DND-41 (cell line): Measurements from ENCODE around the gene ACACA.

Source experiments
- ATAC-seq: fragments of 200-7000 bp; cut with Tn5 transposase; 3 replicates; pipeline ENCODE4 v1.9.1; 2021; ENCODE audit warnings: low read depth; ENCODE audit not compliant: insufficient read depth
- DNase-seq: peaks from one replicate; pipeline ENCODE4 v3.0.0-alpha.2; 2020
- H2AFZ ChIP-seq: 2 replicates; pipeline ENCODE4 v1.6.0; 2012; ENCODE audit warnings: low read depth, low read length
- H3K27ac ChIP-seq: 2 replicates; pipeline ENCODE4 v1.5.1; 2012; ENCODE audit warnings: low read length, inconsistent platforms
- H3K27me3 ChIP-seq: fragments of 200-600 bp; sonication (generic); 2 replicates; pipeline ENCODE4 v1.6.0; 2012; ENCODE audit warnings: low read length, mild to moderate bottlenecking, inconsistent platforms; ENCODE audit not compliant: insufficient read depth, poor library complexity
- H3K36me3 ChIP-seq: 2 replicates; pipeline ENCODE4 v1.5.1; 2012; ENCODE audit warnings: low read length, inconsistent platforms; ENCODE audit not compliant: insufficient read depth
- H3K4me1 ChIP-seq: 2 replicates; pipeline ENCODE4 v1.5.1; 2012; ENCODE audit warnings: mild to moderate bottlenecking, low read length; ENCODE audit not compliant: insufficient read depth
- H3K4me2 ChIP-seq: 2 replicates; pipeline ENCODE4 v1.6.0; 2012; ENCODE audit warnings: mild to moderate bottlenecking, moderate library complexity, low read length, inconsistent platforms; ENCODE audit not compliant: insufficient read depth
- H3K4me3 ChIP-seq, 2 experiments: fragments of 200-600 bp in 1 of 2; shearing (Covaris generic) in 1 of 2; 2 replicates each; pipeline ENCODE4 v1.5.1; 2012 to 2016; ENCODE audit warnings: inconsistent platforms in 2 of 2, low read length in 2 of 2, mild to moderate bottlenecking in 2 of 2, low read depth in 1 of 2, moderate library complexity in 1 of 2
- H3K79me2 ChIP-seq: 2 replicates; pipeline ENCODE4 v1.6.0; 2012; ENCODE audit warnings: low read length, inconsistent platforms; ENCODE audit not compliant: insufficient read depth
- H3K9ac ChIP-seq: 2 replicates; pipeline ENCODE4 v1.6.0; 2012; ENCODE audit warnings: low read depth, mild to moderate bottlenecking, inconsistent platforms, low read length, moderate library complexity
- H3K9me3 ChIP-seq: 2 replicates; pipeline ENCODE4 v1.5.1; 2012; ENCODE audit warnings: low read length, moderate library complexity, mild to moderate bottlenecking, inconsistent platforms; ENCODE audit not compliant: insufficient read depth, severe bottlenecking
- H4K20me1 ChIP-seq: 2 replicates; pipeline ENCODE4 v1.6.0; 2012; ENCODE audit warnings: low read length; ENCODE audit not compliant: insufficient read depth
- EZH2 ChIP-seq: IDR thresholded peaks from 3 replicates; pipeline ENCODE4 v1.6.1; 2012; ENCODE audit warnings: borderline replicate concordance, low read depth, mild to moderate bottlenecking, moderate library complexity, low read length, inconsistent platforms; ENCODE audit not compliant: severe bottlenecking
- TF ChIP-seq, protein P1 (sequence below): IDR thresholded peaks from 2 replicates; pipeline ENCODE4 v1.5.1; 2012; ENCODE audit warnings: borderline replicate concordance, low read length, moderate library complexity, mild to moderate bottlenecking; ENCODE audit not compliant: poor library complexity, severe bottlenecking; ENCODE audit errors: extremely low read depth

Gene ACACA

DNA sequence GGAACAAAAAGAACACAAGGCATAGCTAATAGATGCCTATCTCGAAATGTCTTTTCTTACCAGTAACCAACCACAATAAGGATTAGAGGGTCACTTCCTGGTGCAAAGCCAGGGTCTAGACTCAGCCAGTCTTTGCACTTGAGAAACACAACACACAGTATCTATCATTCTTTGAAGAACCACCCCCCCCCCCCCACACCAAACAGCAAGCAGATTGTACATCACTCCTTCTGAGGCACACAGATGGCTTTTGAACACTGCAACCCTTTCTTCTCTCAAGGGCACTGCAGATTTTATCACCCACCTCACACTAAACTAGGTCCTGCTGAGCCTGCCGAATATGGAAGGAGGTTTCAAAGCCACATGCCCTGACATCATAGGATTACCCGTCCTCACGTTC lies 312.2 kb downstream of the ACACA start:
- TF ChIP-seq, protein P1, sequence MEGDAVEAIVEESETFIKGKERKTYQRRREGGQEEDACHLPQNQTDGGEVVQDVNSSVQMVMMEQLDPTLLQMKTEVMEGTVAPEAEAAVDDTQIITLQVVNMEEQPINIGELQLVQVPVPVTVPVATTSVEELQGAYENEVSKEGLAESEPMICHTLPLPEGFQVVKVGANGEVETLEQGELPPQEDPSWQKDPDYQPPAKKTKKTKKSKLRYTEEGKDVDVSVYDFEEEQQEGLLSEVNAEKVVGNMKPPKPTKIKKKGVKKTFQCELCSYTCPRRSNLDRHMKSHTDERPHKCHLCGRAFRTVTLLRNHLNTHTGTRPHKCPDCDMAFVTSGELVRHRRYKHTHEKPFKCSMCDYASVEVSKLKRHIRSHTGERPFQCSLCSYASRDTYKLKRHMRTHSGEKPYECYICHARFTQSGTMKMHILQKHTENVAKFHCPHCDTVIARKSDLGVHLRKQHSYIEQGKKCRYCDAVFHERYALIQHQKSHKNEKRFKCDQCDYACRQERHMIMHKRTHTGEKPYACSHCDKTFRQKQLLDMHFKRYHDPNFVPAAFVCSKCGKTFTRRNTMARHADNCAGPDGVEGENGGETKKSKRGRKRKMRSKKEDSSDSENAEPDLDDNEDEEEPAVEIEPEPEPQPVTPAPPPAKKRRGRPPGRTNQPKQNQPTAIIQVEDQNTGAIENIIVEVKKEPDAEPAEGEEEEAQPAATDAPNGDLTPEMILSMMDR, result no peak
- H3K4me3 ChIP-seq, result no peak overlapping the region
- peak; percentile 21 for DNase-seq
- H3K27ac ChIP-seq, result no peak overlapping the region
- H3K4me2 ChIP-seq, result no peak overlapping the region
- ATAC-seq, result peak; percentile 64
- H3K4me1 ChIP-seq, result peaks cover 8% of the 10 kb centered on the region
- no peaks in the 10 kb centered on the region for H3K79me2 ChIP-seq
- H3K9ac ChIP-seq, result no peak overlapping the region
- H3K27me3 ChIP-seq, result no peaks in the 10 kb centered on the region
- no peaks in the 10 kb centered on the region for H3K9me3 ChIP-seq
- H4K20me1 ChIP-seq, result no peaks in the 10 kb centered on the region
- no peak overlapping the region for H2AFZ ChIP-seq
- peaks cover 84% of the 10 kb centered on the region for H3K36me3 ChIP-seq

DNA sequence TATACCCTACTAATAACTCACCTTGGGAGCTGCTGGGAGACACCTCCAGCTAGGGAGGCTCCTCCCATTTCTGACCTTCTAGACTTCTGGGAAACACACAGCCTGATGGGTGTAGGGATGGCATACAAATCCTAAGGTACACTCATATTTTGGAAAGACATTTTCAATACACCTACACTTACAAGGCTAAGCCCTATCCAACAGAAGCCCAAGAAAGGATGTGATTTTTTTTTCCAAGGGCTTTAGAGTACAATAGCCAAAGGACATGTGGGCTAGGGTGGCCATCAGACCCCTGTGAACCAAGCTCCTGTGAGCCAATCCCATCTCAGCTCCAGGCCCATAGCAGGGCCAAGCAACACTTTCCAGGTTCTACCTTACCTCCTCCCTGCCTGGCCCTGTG lies 313.9 kb downstream of the ACACA start:
- Histone ChIP-seq H3K36me3 (peaks cover 88% of the 10 kb centered on the region), H3K4me1 (peaks cover 8% of the 10 kb centered on the region), H3K9me3 (no peaks in the 10 kb centered on the region), H3K9ac (no peak overlapping the region), H2AFZ (no peak overlapping the region), H4K20me1 (no peaks in the 10 kb centered on the region; the same call in 1 of the 2 replicates), H3K79me2 (no peaks in the 10 kb centered on the region), H3K4me2 (no peak overlapping the region), H3K4me3 (no peak overlapping the region), H3K27me3 (no peaks in the 10 kb centered on the region), H3K27ac (no peak overlapping the region)
- DNase-seq (no peak), ATAC-seq (no peak)
- no peak for TF ChIP-seq EZH2
- TF ChIP-seq, protein P1, result no peak

DNA sequence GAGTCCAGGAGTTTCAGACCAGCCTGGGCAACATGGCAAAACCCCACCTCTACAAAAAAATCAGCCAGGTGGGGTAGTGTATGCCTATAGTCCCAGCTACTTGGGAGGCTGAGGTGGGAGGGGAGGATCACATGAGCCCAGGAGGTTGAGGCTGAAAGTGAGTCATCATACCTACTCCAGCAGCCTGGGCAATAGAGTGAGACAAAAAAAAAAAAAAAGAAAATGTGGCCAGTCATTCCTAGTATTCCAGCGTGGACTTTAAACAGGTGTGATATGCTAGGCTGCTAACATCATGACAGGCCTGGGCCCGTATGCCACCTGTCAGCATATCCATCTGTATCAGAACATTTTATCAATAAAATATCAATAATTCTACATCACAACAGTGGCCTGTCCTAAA lies 314.6 kb downstream of the ACACA start:
- Histone ChIP-seq H4K20me1 (no peaks in the 10 kb centered on the region; the same call in 1 of the 2 replicates), H3K79me2 (no peaks in the 10 kb centered on the region), H3K4me2 (no peak overlapping the region), H3K4me3 (no peak overlapping the region), H2AFZ (no peak overlapping the region), H3K27me3 (no peaks in the 10 kb centered on the region), H3K4me1 (peaks cover 8% of the 10 kb centered on the region), H3K27ac (no peak overlapping the region), H3K36me3 (peaks cover 88% of the 10 kb centered on the region), H3K9me3 (no peaks in the 10 kb centered on the region), H3K9ac (no peak overlapping the region)
- no peak for DNase-seq
- TF ChIP-seq EZH2, result no peak
- TF ChIP-seq, protein P1, result no peak
- no peak for ATAC-seq

DNA sequence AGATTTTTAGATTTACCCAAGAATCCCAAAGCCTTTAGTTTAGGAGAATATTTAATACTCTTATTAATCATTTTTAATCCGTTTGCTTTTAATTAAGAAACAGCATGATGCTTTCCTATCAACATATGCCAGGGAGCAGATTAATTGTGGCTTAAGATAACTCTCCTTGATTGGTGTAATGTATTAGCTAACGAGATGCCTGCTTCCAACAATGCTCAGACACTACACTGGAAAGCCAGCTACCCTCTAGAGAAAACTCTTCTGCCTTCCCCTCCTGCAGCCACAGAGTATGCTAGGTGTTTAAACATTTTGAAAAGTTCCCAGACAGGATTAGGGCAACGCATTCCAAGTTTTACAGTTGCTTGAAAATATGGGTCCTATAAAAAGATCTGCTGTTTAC lies 315.7 kb downstream of the ACACA start:
- H3K27ac ChIP-seq, result no peak overlapping the region
- no peaks in the 10 kb centered on the region for H3K79me2 ChIP-seq

More for the DNA sequence above, 315.7 kb downstream of the ACACA start:
- Histone ChIP-seq H3K27me3 (no peaks in the 10 kb centered on the region), H3K9me3 (no peaks in the 10 kb centered on the region), H4K20me1 (no peaks in the 10 kb centered on the region; the same call in 1 of the 2 replicates), H2AFZ (no peak overlapping the region), H3K9ac (no peak overlapping the region), H3K4me2 (no peak overlapping the region), H3K36me3 (peaks cover 88% of the 10 kb centered on the region), H3K4me3 (no peak overlapping the region), H3K4me1 (peaks cover 8% of the 10 kb centered on the region)
- DNase-seq (no peak), ATAC-seq (no peak)
- TF ChIP-seq, protein P1, result no peak
- TF ChIP-seq EZH2, result no peak
